Fibroblast of lung (primary cell): ENCODE results near the gene WDPCP.

Experiments
- EZH2 ChIP-seq: IDR thresholded peaks from 2 replicates; pipeline ENCODE4 v1.5.1; 2012; ENCODE audit warnings: low read length, control low read depth, mild to moderate bottlenecking; ENCODE audit errors: missing control alignments
- TF ChIP-seq, protein P1 (sequence below), 2 donors: IDR thresholded peaks in 1 of 2; conservative IDR thresholded peaks in 1 of 2; 1 replicate in 1 of 2; 2 replicates in 1 of 2; pipeline ENCODE4 v1.5.1; 2011 to 2012; ENCODE audit warnings: low read length in 2 of 2, control low read depth in 1 of 2, inconsistent platforms in 1 of 2, low read depth in 1 of 2, mild to moderate bottlenecking in 1 of 2

DNA sequence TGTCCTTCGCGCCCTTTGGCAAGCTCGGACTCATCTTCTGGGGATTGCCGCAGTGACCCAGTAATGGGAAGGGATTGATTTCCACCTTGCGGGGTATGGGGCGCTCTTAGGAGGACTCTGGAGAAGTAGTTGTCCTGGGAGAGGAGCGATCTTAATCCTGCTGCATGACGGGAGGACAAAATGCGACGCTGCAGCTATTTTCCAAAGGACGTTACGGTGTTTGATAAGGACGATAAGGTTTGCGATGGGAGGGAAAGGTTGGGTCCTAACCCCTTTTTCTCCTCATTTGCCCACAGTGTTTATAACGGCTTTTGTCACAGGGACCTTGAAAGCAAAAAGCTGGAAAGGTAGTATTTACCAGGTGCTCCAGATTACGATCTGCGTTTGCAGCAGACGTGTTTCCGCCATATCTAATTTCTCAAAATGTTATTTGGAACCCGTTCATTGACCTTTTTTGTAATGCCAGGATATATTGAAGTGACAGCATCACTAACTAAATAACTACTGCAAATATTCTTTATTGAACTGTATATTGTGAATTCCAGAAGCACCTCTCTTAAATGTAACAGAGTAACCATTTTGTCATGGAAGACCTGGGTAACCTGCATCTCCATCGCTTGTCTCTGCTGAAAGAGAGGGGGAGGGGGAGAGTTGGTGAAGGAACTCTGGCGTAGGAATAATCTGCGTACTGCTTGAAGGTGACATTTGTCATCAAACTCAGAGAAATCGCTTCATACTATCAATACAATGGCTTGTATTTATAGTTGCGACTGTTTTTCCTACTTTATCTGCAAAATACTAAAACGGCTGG is 1.1 kb upstream of the WDPCP start:
- TF ChIP-seq, protein P1, sequence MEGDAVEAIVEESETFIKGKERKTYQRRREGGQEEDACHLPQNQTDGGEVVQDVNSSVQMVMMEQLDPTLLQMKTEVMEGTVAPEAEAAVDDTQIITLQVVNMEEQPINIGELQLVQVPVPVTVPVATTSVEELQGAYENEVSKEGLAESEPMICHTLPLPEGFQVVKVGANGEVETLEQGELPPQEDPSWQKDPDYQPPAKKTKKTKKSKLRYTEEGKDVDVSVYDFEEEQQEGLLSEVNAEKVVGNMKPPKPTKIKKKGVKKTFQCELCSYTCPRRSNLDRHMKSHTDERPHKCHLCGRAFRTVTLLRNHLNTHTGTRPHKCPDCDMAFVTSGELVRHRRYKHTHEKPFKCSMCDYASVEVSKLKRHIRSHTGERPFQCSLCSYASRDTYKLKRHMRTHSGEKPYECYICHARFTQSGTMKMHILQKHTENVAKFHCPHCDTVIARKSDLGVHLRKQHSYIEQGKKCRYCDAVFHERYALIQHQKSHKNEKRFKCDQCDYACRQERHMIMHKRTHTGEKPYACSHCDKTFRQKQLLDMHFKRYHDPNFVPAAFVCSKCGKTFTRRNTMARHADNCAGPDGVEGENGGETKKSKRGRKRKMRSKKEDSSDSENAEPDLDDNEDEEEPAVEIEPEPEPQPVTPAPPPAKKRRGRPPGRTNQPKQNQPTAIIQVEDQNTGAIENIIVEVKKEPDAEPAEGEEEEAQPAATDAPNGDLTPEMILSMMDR (conservative IDR thresholded peaks at IDR 0.05 in 1 of 2, IDR thresholded peaks at IDR 0.05 in 1 of 2; ENCODE audit: low read depth in 1 of 2, low read length in 2 of 2) = no peak
- TF ChIP-seq EZH2 = no peak
